Stomach (tissue), 9 donors: Measurements from ENCODE around the gene ATP5PD. TPM values are rescaled to one million over a fixed set of nuclear protein-coding genes. Genes with fewer than 3 reads are reported as not detected.

Experiments used
- DNase-seq, 2 donors: peaks; one replicate each; pipeline versions ENCODE4 v3.0.0 to v3.0.0-alpha.2; 2013 to 2019
- H3K27ac ChIP-seq, 5 donors: fragments of 200-600 bp in 4 of 5; sonication (generic) in 4 of 5; one replicate each; pipeline ENCODE4 v1.5.1; 2013 to 2019; ENCODE audit warnings: mild to moderate bottlenecking in 1 of 5, moderate library complexity in 1 of 5
- H3K27me3 ChIP-seq, 3 donors: fragments of 200-600 bp; sonication (generic); one replicate each; pipeline ENCODE4 v1.5.1; 2017 to 2019; ENCODE audit warnings: mixed run types in 1 of 3
- H3K36me3 ChIP-seq, 4 donors: fragments of 200-600 bp; sonication (generic); 1 replicate in 3 of 4; 2 replicates in 1 of 4; pipeline ENCODE4 v1.5.1; 2016 to 2019
- H3K4me1 ChIP-seq, 4 donors: fragments of 200-600 bp; sonication (generic); one replicate each; pipeline ENCODE4 v1.5.1; 2016 to 2019
- H3K4me3 ChIP-seq, 4 donors: fragments of 200-600 bp; sonication (generic) in 3 of 4; one replicate each; pipeline ENCODE4 v1.5.1; 2016 to 2019; ENCODE audit warnings: mild to moderate bottlenecking in 1 of 4
- H3K9me3 ChIP-seq, 4 donors: fragments of 200-600 bp; sonication (generic); one replicate each; pipeline ENCODE4 v1.5.1; 2016 to 2019
- EP300 ChIP-seq: sonication (generic); formaldehyde crosslinking; IDR thresholded peaks from one replicate; pipeline ENCODE4 v1.6.1; 2017; ENCODE audit warnings: antibody characterized with exemption
- POLR2A ChIP-seq, 4 donors: fragments of 450-650 bp; IDR thresholded peaks; one replicate each; pipeline ENCODE4 v1.6.1; 2016; ENCODE audit warnings: antibody characterized with exemption in 4 of 4, control low read depth in 2 of 4, mild to moderate bottlenecking in 1 of 4, moderate library complexity in 1 of 4
- POLR2AphosphoS5 ChIP-seq, 3 donors: sonication (generic); formaldehyde crosslinking; IDR thresholded peaks; one replicate each; pipeline ENCODE4 v1.6.1; 2016; ENCODE audit warnings: antibody characterized with exemption in 3 of 3
- WGBS, 5 donors: extraction: QIAGEN DNeasy Blood & Tissue Kit in 3 of 5; methylation state at CpG; one replicate each; pipeline versions ENCODE4 v1.1.5 to v1.1.7; 2013 to 2018; 5-methylcytosine and 5-hydroxymethylcytosine counted together
- intact Hi-C: fragments of 100-400 bp; cut with DNase I; formaldehyde crosslinking; loops from one replicate; pipeline ENCODE4 v1.15.1; 2023; ENCODE audit warnings: low total_unique reads
- polyA plus RNA-seq, 3 donors: library from polyadenylated mRNA; stranded (reverse); fragments of 200-250 nt; gene quantifications; one replicate each; pipeline ENCODE4 v1.2.3, GENCODE V29; 2013
- total RNA-seq, 5 donors: library from RNA; depleted of rRNA; stranded (reverse); fragments of >200 nt; gene quantifications; one replicate each; pipeline versions ENCODE4 v1.1.0 to v1.2.3, GENCODE V29; 2014 to 2016
- TF ChIP-seq, protein P1 (sequence below), 7 experiments: fragments of 450-650 bp in 4 of 7; fragments of 200-600 bp in 3 of 7; sonication (generic) in 3 of 7; IDR thresholded peaks; one replicate each; pipeline ENCODE4 v1.5.1; 2016 to 2019; ENCODE audit warnings: antibody characterized with exemption in 7 of 7, control low read depth in 2 of 7, mild to moderate bottlenecking in 1 of 7
- donor health status: healthy with polysubstance abuse.
- donor health status: Bipolar disorder and iron deficiency.
- donor health status: healthy.

The ATP5PD gene
- total and polyA plus RNA-seq, 8 donors: 77.0 to 681 (median 286) TPM

DNA sequence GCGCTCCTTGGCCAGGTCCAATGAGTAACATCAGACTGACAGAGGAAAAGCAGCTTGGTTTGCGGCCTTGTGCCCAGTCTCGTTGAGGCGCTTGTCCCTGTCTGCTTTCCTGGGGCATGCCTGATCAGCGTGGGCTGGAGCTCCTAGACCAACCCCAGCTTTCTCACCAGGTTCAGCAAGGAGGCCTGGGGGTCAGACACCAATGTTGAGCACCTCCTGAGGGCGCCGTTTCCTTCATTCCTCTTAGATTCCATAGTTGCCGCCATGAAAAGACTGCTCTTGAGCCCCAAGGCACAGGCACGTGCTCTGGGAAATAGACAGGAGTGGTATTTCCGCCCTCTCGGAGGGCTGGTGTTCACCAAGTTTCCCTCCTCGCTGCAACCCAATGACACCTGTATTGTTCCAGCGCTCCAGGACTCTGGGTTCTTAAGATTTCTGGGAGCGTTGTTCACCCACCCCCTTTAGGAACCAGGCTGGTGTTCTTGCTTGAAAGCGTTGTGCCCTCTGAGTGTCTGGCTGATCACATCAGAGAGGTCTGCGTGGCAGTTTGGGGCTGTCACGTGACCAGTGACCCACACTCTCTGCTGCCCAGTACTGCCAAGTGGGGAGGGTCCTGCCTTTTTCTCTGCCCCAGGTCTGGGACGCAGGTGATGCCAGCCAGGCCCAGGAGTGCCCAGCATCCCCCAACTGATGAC, 18.2 kb upstream of the ATP5PD start:
- DNase-seq: no peak
- TF ChIP-seq EP300 (no peak), POLR2AphosphoS5 (IDR thresholded peaks at IDR 0.05) (no peak), POLR2A (IDR thresholded peaks at IDR 0.05) (no peak)
- TF ChIP-seq, protein P1, sequence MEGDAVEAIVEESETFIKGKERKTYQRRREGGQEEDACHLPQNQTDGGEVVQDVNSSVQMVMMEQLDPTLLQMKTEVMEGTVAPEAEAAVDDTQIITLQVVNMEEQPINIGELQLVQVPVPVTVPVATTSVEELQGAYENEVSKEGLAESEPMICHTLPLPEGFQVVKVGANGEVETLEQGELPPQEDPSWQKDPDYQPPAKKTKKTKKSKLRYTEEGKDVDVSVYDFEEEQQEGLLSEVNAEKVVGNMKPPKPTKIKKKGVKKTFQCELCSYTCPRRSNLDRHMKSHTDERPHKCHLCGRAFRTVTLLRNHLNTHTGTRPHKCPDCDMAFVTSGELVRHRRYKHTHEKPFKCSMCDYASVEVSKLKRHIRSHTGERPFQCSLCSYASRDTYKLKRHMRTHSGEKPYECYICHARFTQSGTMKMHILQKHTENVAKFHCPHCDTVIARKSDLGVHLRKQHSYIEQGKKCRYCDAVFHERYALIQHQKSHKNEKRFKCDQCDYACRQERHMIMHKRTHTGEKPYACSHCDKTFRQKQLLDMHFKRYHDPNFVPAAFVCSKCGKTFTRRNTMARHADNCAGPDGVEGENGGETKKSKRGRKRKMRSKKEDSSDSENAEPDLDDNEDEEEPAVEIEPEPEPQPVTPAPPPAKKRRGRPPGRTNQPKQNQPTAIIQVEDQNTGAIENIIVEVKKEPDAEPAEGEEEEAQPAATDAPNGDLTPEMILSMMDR (IDR thresholded peaks at IDR 0.05): no peak
- intact Hi-C loops: no loop called here
- WGBS, 5 donors: 91 to 95% (median 94%) methylated on average over 18 of the region's 18 CpGs
- Histone ChIP-seq H3K27me3 (no peaks in the 10 kb centered on the region), H3K4me3 (no peak overlapping the region), H3K36me3 (peaks cover 33 to 56% (median 55%) of the 10 kb centered on the region in 4 donors), H3K4me1 (peaks cover 0 to 6% (median 5%) of the 10 kb centered on the region in 4 donors), H3K27ac (no peak overlapping the region), H3K9me3 (no peaks in the 10 kb centered on the region)

GRCh38 chr17:75064460-75064859, 17.7 kb upstream of the ATP5PD start:
- WGBS, 5 donors: 82 to 90% (median 88%) methylated on average over 8 of the region's 8 CpGs
- DNase-seq: no peak
- peaks cover 0 to 11% (median 10%) of the 10 kb centered on the region in 4 donors for H3K4me1 ChIP-seq
- H3K36me3 ChIP-seq: peaks cover 33 to 61% (median 60%) of the 10 kb centered on the region in 4 donors
- intact Hi-C loops: no loop called here
- no peaks in the 10 kb centered on the region for H3K9me3 ChIP-seq
- no peak overlapping the region for H3K27ac ChIP-seq
- no peaks in the 10 kb centered on the region for H3K27me3 ChIP-seq
- no peak overlapping the region for H3K4me3 ChIP-seq
- TF ChIP-seq EP300: no peak
- TF ChIP-seq, protein P1 (IDR thresholded peaks at IDR 0.05): no peak
- no peak for TF ChIP-seq POLR2AphosphoS5 (IDR thresholded peaks at IDR 0.05)
- no peak for TF ChIP-seq POLR2A (IDR thresholded peaks at IDR 0.05)

DNA sequence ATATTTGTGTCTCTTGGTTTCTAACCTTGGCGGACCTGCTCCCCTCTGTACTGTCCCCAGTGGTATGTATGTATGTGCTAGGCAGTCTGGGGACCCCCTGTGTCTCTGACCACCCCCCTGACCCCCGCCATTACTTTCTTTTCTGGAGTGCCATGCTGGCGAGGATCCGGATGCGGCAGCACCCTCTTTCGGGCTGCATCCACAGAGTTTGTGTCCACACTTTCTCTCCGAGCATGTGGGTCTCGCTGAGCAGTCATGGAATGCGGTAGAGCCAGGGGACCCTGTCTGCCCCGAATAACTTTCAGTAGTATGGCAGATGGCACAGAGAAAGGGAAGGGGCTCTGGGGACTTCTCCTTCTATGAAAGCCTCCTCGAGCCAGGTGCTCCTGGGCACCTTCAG, 17.3 kb upstream of the ATP5PD start:
- H3K27me3 ChIP-seq: no peaks in the 10 kb centered on the region
- H3K4me1 ChIP-seq: peaks cover 0 to 13% (median 11%) of the 10 kb centered on the region in 4 donors
- 93 to 98% (median 97%) methylated on average over 11 of the region's 11 CpGs for WGBS, 5 donors
- H3K9me3 ChIP-seq: no peaks in the 10 kb centered on the region
- TF ChIP-seq POLR2AphosphoS5 (IDR thresholded peaks at IDR 0.05) (no peak), EP300 (no peak), POLR2A (IDR thresholded peaks at IDR 0.05) (no peak)
- TF ChIP-seq, protein P1 (IDR thresholded peaks at IDR 0.05): no peak
- no peak for DNase-seq
- H3K36me3 ChIP-seq: peaks cover 33 to 64% (median 63%) of the 10 kb centered on the region in 4 donors
- H3K4me3 ChIP-seq: no peak overlapping the region
- H3K27ac ChIP-seq: no peak overlapping the region
- intact Hi-C loops: no loop called here

DNA sequence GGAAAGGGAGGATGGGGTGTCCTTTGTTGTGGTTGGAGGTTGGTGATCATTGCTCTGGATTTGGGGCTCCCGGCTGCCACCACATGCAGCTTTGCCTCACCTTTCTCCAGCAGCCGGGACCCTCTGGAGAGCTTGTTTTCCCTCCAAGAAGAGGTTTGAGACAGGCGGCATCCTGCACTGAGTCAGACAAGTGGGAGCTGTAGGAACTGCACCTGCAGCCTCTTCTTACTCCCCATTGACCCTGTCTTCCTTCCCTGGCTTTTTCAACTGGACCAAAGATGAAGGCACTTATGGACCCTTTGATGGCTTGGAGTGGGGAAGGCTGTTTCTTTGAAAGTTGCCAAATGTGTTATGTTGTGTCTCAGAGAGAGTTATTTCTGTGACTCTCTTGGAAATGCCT, 16.9 kb upstream of the ATP5PD start:
- H3K4me3 ChIP-seq: no peak overlapping the region
- no peaks in the 10 kb centered on the region for H3K27me3 ChIP-seq
- no peak for DNase-seq
- H3K36me3 ChIP-seq: peaks cover 33 to 64% (median 63%) of the 10 kb centered on the region in 4 donors
- H3K27ac ChIP-seq: no peak overlapping the region
- 82 to 95% (median 91%) methylated on average over 3 of the region's 3 CpGs for WGBS, 5 donors
- H3K9me3 ChIP-seq: no peaks in the 10 kb centered on the region
- peaks cover 0 to 13% (median 11%) of the 10 kb centered on the region in 4 donors for H3K4me1 ChIP-seq
- intact Hi-C loops: no loop called here
- TF ChIP-seq POLR2A (IDR thresholded peaks at IDR 0.05) (no peak), EP300 (no peak)
- TF ChIP-seq, protein P1 (IDR thresholded peaks at IDR 0.05): no peak
